ENCODE measurements around the gene OR51I2. TPM values are rescaled to one million over a fixed set of nuclear protein-coding genes. Genes with fewer than 3 reads are reported as not detected.

Gene OR51I2
- total RNA-seq, 1 donor from 2014 or later = not detected

Other genes with a start within 250 kb of the OR51I2 start
- gene OR51V1, start 248.6 kb upstream of the OR51I2 start, total RNA-seq = not detected in 2 replicates
- not detected in 2 replicates for gene HBB, start 222.3 kb upstream of the OR51I2 start, total RNA-seq
- gene HBD, start 214.8 kb upstream of the OR51I2 start, total RNA-seq = not detected in 2 replicates
- not detected in 2 replicates for gene HBG1, start 199.5 kb upstream of the OR51I2 start, total RNA-seq
- gene HBG2, start 194.5 kb upstream of the OR51I2 start, total RNA-seq = not detected in 2 replicates
- gene HBE1, start 179.4 kb upstream of the OR51I2 start, total RNA-seq = 0.22 TPM in 1 of 2 replicates, not detected in the other
- gene OR51B4, start 147.4 kb upstream of the OR51I2 start, total RNA-seq = not detected in 2 replicates
- not detected in 2 replicates for gene OR51B2, start 125.0 kb upstream of the OR51I2 start, total RNA-seq
- gene OR51B5, start 105.8 kb upstream of the OR51I2 start, total RNA-seq = not detected in 2 replicates
- not detected in 2 replicates for gene OR51B6, start 97.8 kb upstream of the OR51I2 start, total RNA-seq
- not detected in 2 replicates for gene OR51M1, start 65.5 kb upstream of the OR51I2 start, total RNA-seq
- not detected in 2 replicates for gene OR51Q1, start 27.2 kb upstream of the OR51I2 start, total RNA-seq
- not detected in 2 replicates for gene OR51I1, start 7.8 kb upstream of the OR51I2 start, total RNA-seq
- not detected in 2 replicates for gene OR52D1, start 39.4 kb downstream of the OR51I2 start, total RNA-seq
- not detected in 2 replicates for gene UBQLN3, start 60.6 kb downstream of the OR51I2 start, total RNA-seq
- gene UBQLNL, start 67.4 kb downstream of the OR51I2 start, total RNA-seq = under 0.01 TPM in 1 of 2 replicates, not detected in the other
- under 0.01 TPM in 1 of 2 replicates, not detected in the other for gene OR52H1, start 99.2 kb downstream of the OR51I2 start, total RNA-seq
- not detected in 2 replicates for gene OR52B6, start 131.6 kb downstream of the OR51I2 start, total RNA-seq
- 0.99 and 3.3 TPM in 2 replicates for gene TRIM6, start 147.3 kb downstream of the OR51I2 start, total RNA-seq
- gene TRIM34, start 175.7 kb downstream of the OR51I2 start, total RNA-seq = 8.5 and 9.4 TPM in 2 replicates
- gene TRIM5, start 235.8 kb downstream of the OR51I2 start, total RNA-seq = 46.4 and 75.4 TPM in 2 replicates
- 47.0 and 66.9 TPM in 2 replicates for gene TRIM22, start 240.5 kb downstream of the OR51I2 start, total RNA-seq

Data from lung microvascular endothelial cell (primary cell).